RKO (cell line): ENCODE results near the gene METAP2.
"Not testable (repeated sequence)": the region's sequence is repeated elsewhere in the genome, so short reads cannot be mapped to it uniquely, and the experiment has no call there.

Source experiments
- DNase-seq: peaks from one replicate; pipeline ENCODE4 v3.0.0-alpha.2; 2016; ENCODE audit warnings: low spot score

The METAP2 gene

GRCh38 chr12:95473884-95474659 is at the start of gene METAP2:
METAP2 (plus strand) TSS chr12:95474152; CDS start chr12:95474180, 28 bp downstream.
- peak; percentile 96 for DNase-seq

GRCh38 chr12:95424271-95424994 is 49.5 kb upstream of the METAP2 start:
- no peak for DNase-seq

GRCh38 chr12:95429172-95429510 is 44.8 kb upstream of the METAP2 start:
- DNase-seq, result no peak

- DNase-seq, result no peak
Measured at GRCh38 chr12:95431120-95431519, 42.8 kb upstream of the METAP2 start.

- no peak for DNase-seq
Measured at GRCh38 chr12:95435355-95435754, 38.6 kb upstream of the METAP2 start.

GRCh38 chr12:95437565-95437964 is 36.4 kb upstream of the METAP2 start:
- DNase-seq, result no peak

- DNase-seq, result no peak
Measured at GRCh38 chr12:95439461-95440230, 34.3 kb upstream of the METAP2 start.

- DNase-seq, result no peak
Measured at GRCh38 chr12:95440401-95440800, 33.6 kb upstream of the METAP2 start.

GRCh38 chr12:95443459-95443858 is 30.5 kb upstream of the METAP2 start:
- DNase-seq, result peak; percentile 4

GRCh38 chr12:95445099-95445498 is 28.9 kb upstream of the METAP2 start:
- DNase-seq, result not testable (repeated sequence)

- DNase-seq, result no peak
Measured at GRCh38 chr12:95445884-95446505, 28.0 kb upstream of the METAP2 start.

GRCh38 chr12:95446506-95446900 is 27.4 kb upstream of the METAP2 start:
- no peak for DNase-seq

- DNase-seq, result not testable (repeated sequence)
Measured at GRCh38 chr12:95449656-95450055, 24.3 kb upstream of the METAP2 start.

GRCh38 chr12:95452501-95452900 is 21.5 kb upstream of the METAP2 start:
- DNase-seq, result not testable (repeated sequence)

- DNase-seq, result not testable (repeated sequence)
Measured at GRCh38 chr12:95453881-95454280, 20.1 kb upstream of the METAP2 start.

GRCh38 chr12:95454780-95455215 is 19.2 kb upstream of the METAP2 start:
- not testable (repeated sequence) for DNase-seq

- DNase-seq, result not testable (repeated sequence)
Measured at GRCh38 chr12:95457605-95458004, 16.3 kb upstream of the METAP2 start.

- no peak for DNase-seq
Measured at GRCh38 chr12:95458761-95459160, 15.2 kb upstream of the METAP2 start.

- DNase-seq, result no peak
Measured at GRCh38 chr12:95459310-95459709, 14.6 kb upstream of the METAP2 start.

- no peak for DNase-seq
Measured at GRCh38 chr12:95460105-95460504, 13.8 kb upstream of the METAP2 start.

GRCh38 chr12:95460896-95461295 is 13.1 kb upstream of the METAP2 start:
- no peak for DNase-seq

- no peak for DNase-seq
Measured at GRCh38 chr12:95462081-95462480, 11.9 kb upstream of the METAP2 start.
